PC-9 (cell line): ENCODE data around the gene ANXA11.
"Not testable (repeated sequence)": the region's sequence is repeated elsewhere in the genome, so short reads cannot be mapped to it uniquely, and the experiment has no call there.

Experiments used
- EZH2 ChIP-seq: fragments of 200-600 bp; sonication (generic); IDR thresholded peaks from 2 replicates; pipeline ENCODE4 v1.8.0; 2017; ENCODE audit warnings: antibody characterized with exemption, low read depth
- TF ChIP-seq, protein P1 (sequence below): fragments of 200-600 bp; sonication (generic); conservative IDR thresholded peaks from 2 replicates; pipeline ENCODE4 v1.6.1; 2017; ENCODE audit warnings: mixed run types, antibody characterized with exemption, mild to moderate bottlenecking, moderate library complexity

DNA sequence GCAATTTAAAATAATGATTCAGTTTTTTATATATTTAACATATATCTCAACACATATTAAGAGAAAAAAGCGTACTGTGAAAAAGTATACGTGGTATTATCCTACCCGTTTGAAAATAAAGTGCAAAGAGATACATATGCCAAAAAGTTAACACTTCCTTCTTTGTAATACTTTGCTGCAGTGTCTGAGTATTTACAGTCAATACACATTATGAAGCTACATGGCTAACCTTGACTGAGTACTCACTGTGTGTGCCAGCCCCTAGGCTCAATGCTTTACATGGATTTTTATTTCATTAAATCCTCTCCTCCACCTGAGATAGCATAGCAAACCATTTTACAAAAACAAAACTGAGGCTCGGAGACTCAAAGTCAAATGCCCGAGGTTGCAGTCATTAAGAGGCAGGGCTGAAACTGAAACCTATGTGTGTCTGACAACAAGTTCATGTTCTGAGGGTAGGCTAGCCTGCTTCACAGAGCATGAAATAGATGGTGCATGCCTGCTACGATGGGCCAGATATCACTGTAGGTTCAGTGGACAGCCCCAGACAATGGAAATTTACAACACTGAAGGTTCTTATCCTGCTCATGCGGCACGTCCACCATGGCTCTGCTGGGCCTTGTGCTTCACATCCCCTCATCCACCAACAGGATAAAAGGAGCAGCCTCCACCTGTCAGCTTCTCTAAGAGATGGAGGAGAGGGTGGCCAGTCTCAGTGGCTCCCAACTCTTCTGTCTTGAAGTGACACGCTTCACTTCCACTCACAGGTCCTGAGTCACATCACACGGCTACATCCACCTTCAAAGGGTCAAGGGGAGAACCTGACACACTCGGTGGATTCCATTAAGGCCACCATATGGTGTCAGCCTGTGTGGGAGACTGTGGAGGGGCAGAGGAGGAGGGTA is 29.2 kb upstream of the ANXA11 start:
- TF ChIP-seq, protein P1, sequence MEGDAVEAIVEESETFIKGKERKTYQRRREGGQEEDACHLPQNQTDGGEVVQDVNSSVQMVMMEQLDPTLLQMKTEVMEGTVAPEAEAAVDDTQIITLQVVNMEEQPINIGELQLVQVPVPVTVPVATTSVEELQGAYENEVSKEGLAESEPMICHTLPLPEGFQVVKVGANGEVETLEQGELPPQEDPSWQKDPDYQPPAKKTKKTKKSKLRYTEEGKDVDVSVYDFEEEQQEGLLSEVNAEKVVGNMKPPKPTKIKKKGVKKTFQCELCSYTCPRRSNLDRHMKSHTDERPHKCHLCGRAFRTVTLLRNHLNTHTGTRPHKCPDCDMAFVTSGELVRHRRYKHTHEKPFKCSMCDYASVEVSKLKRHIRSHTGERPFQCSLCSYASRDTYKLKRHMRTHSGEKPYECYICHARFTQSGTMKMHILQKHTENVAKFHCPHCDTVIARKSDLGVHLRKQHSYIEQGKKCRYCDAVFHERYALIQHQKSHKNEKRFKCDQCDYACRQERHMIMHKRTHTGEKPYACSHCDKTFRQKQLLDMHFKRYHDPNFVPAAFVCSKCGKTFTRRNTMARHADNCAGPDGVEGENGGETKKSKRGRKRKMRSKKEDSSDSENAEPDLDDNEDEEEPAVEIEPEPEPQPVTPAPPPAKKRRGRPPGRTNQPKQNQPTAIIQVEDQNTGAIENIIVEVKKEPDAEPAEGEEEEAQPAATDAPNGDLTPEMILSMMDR, result not testable (repeated sequence)
- not testable (repeated sequence) for TF ChIP-seq EZH2
